ENCODE data around the gene PTTG1IP2.

- no peak for TF ChIP-seq POLR2A (IDR thresholded peaks at IDR 0.05)
- no peak for TF ChIP-seq CTCF (IDR thresholded peaks at IDR 0.05)
Measured at GRCh38 chr7:90453259-90453891, 16.1 kb upstream of the PTTG1IP2 start.
